Mesendoderm (in vitro differentiated cells): ENCODE data around the gene NFATC1.
A peak's percentile ranks its signal among the peaks of the same experiment; 100 is the strongest.

Experiments used
- DNase-seq: peaks from one replicate; pipeline ENCODE4 v3.0.0; 2013
- H2AK5ac ChIP-seq: 2 replicates; pipeline ENCODE4 v1.6.1; 2013; ENCODE audit warnings: low read length, inconsistent platforms
- H2BK120ac ChIP-seq: 2 replicates; pipeline ENCODE4 v1.6.1; 2013; ENCODE audit warnings: low read depth, mild to moderate bottlenecking, low read length, moderate library complexity, mixed read lengths
- H2BK15ac ChIP-seq: replicated peaks from 2 replicates; pipeline ENCODE4 v1.6.1; 2013; ENCODE audit warnings: low read depth, mild to moderate bottlenecking, moderate library complexity
- H2BK5ac ChIP-seq: 2 replicates; pipeline ENCODE4 v1.6.1; 2013; ENCODE audit warnings: low read length, inconsistent platforms
- H3K18ac ChIP-seq: 2 replicates; pipeline ENCODE4 v1.6.1; 2013; ENCODE audit warnings: mild to moderate bottlenecking, low read length, mixed read lengths
- H3K23ac ChIP-seq: one replicate; pipeline ENCODE4 v1.6.1; 2013; ENCODE audit warnings: low read length
- H3K27ac ChIP-seq: 2 replicates; pipeline ENCODE4 v1.5.1; 2013; ENCODE audit warnings: low read depth, mild to moderate bottlenecking, inconsistent platforms, low read length, moderate library complexity
- H3K27me3 ChIP-seq: 2 replicates; pipeline ENCODE4 v1.6.1; 2013; ENCODE audit warnings: low read length, control low read depth, mild to moderate bottlenecking, inconsistent platforms; ENCODE audit not compliant: insufficient read depth, poor library complexity
- H3K36me3 ChIP-seq: 2 replicates; pipeline ENCODE4 v1.6.1; 2013; ENCODE audit warnings: low read length, inconsistent platforms; ENCODE audit not compliant: control insufficient read depth, insufficient read depth
- H3K4ac ChIP-seq: one replicate; pipeline ENCODE4 v1.6.1; 2013; ENCODE audit warnings: low read depth, mild to moderate bottlenecking, low read length, moderate library complexity
- H3K4me1 ChIP-seq: 2 replicates; pipeline ENCODE4 v1.6.1; 2013; ENCODE audit warnings: low read depth, low read length, inconsistent platforms; ENCODE audit not compliant: control insufficient read depth
- H3K4me2 ChIP-seq: 2 replicates; pipeline ENCODE4 v1.6.1; 2013; ENCODE audit warnings: low read length
- H3K4me3 ChIP-seq: 2 replicates; pipeline ENCODE4 v1.5.1; 2013; ENCODE audit warnings: mild to moderate bottlenecking, low read length
- H3K56ac ChIP-seq: one replicate; pipeline ENCODE4 v1.6.1; 2013; ENCODE audit warnings: low read length
- H3K79me1 ChIP-seq: 2 replicates; pipeline ENCODE4 v1.6.1; 2013; ENCODE audit warnings: low read length, inconsistent platforms
- H3K79me2 ChIP-seq: 2 replicates; pipeline ENCODE4 v1.6.1; 2013; ENCODE audit warnings: mild to moderate bottlenecking, low read length; ENCODE audit not compliant: control insufficient read depth, insufficient read depth
- H3K9ac ChIP-seq: 2 replicates; pipeline ENCODE4 v1.6.1; 2013; ENCODE audit warnings: low read length, inconsistent platforms
- H4K5ac ChIP-seq: one replicate; pipeline ENCODE4 v1.6.1; 2013; ENCODE audit warnings: low read length
- H4K8ac ChIP-seq: one replicate; pipeline ENCODE4 v1.6.1; 2013; ENCODE audit warnings: low read depth, mild to moderate bottlenecking, control low read depth, low read length, moderate library complexity
- WGBS: extraction: QIAGEN DNeasy Blood & Tissue Kit; methylation state at CpG from one replicate; pipeline ENCODE4 v1.1.7; 2013; ENCODE audit warnings: low lambda C conversion rate, missing lambda C conversion rate; ENCODE audit not compliant: insufficient coverage; ENCODE audit errors: extremely low coverage; 5-methylcytosine and 5-hydroxymethylcytosine counted together

The NFATC1 gene

DNA sequence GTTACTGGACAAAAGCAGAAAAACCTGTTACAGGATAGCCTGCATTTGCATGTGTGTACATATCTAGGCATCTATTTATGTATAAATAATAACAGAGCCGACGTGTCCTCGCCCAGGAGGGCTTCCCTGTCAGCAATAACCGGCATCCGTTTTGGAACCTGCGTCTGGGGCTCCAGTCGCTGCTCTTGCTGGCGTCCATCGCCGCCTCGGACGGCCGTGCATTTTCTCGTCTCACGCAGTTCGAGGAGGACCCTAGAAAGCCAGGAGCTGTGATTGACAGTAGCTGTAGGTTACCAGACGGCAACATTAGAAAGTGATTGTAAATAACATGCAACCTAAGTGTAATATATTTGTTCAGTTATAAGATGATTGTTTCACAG, 132.6 kb downstream of the NFATC1 start:
- no peak overlapping the region for H3K18ac ChIP-seq
- H3K4me3 ChIP-seq, result no peak overlapping the region
- no peak overlapping the region for H3K27ac ChIP-seq
- no peak overlapping the region for H4K8ac ChIP-seq
- H3K4me1 ChIP-seq, result no peaks in the 10 kb centered on the region
- H2AK5ac ChIP-seq, result no peak overlapping the region
- H4K5ac ChIP-seq, result no peak overlapping the region
- H2BK5ac ChIP-seq, result no peak overlapping the region
- H3K9ac ChIP-seq, result no peak overlapping the region
- no peak for DNase-seq
- H3K23ac ChIP-seq, result no peak overlapping the region
- no peak overlapping the region for H3K56ac ChIP-seq
- H3K36me3 ChIP-seq, result no peaks in the 10 kb centered on the region
- H3K4me2 ChIP-seq, result no peak overlapping the region
- no peak overlapping the region for H3K4ac ChIP-seq
- WGBS, result no CpG with 5 or more reads among the region's 17 CpGs
- no peak overlapping the region for H2BK15ac ChIP-seq
- H3K79me2 ChIP-seq, result no peaks in the 10 kb centered on the region
- no peak overlapping the region for H2BK120ac ChIP-seq
- H3K27me3 ChIP-seq, result no peaks in the 10 kb centered on the region
- no peaks in the 10 kb centered on the region for H3K79me1 ChIP-seq

DNA sequence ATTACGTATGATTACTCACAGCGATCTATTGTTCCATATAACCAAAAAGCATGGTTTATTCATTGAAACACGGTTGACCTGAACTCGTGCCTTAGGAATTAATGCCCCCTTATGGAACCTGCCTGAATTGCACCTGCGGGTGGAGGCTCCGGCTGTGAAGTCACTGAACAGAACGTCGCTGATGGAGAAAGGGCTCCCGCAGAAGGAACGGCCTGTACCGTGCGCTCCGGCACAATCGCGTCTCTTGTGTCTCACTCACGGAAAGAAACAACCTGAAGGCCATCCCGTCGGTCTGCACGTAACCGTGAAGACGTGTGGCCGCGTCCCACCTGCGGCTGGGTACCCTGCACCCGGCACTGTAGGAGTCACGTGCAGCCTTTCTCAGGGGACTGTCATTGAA, 133.1 kb downstream of the NFATC1 start:
- no peak overlapping the region for H3K4me3 ChIP-seq
- H2BK15ac ChIP-seq, result no peak overlapping the region
- no peaks in the 10 kb centered on the region for H3K27me3 ChIP-seq
- H3K79me1 ChIP-seq, result no peaks in the 10 kb centered on the region
- H3K18ac ChIP-seq, result no peak overlapping the region
- no peak overlapping the region for H3K9ac ChIP-seq
- H3K23ac ChIP-seq, result no peak overlapping the region
- H4K5ac ChIP-seq, result no peak overlapping the region
- WGBS, result no CpG with 5 or more reads among the region's 26 CpGs
- H2BK120ac ChIP-seq, result no peak overlapping the region
- H2BK5ac ChIP-seq, result no peak overlapping the region
- H4K8ac ChIP-seq, result no peak overlapping the region
- no peak overlapping the region for H3K4ac ChIP-seq
- no peaks in the 10 kb centered on the region for H3K36me3 ChIP-seq
- H3K27ac ChIP-seq, result no peak overlapping the region
- no peaks in the 10 kb centered on the region for H3K4me1 ChIP-seq
- H3K79me2 ChIP-seq, result no peaks in the 10 kb centered on the region
- H3K56ac ChIP-seq, result peak overlapping the region; percentile 50
- DNase-seq, result peak; percentile 72
- H2AK5ac ChIP-seq, result no peak overlapping the region
- H3K4me2 ChIP-seq, result no peak overlapping the region

DNA sequence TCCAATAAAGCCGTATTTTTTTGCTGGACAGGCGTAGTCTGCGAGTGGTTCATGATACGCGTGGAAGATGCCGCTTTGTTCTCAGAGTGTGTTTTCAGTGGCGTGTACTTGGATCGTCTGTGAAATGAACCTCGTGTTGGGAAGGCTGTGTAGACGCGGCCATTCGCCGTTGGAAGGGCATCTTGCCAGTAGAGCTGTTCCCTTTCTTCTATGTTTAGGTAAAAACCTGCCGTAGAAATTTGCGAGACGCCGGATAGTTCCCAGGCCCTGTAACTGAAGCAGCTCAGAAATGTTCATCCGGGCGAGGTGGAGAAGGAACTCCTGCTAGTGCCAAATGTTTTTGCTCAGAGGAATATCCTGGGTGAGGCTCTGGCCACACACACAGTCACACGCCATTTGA, 133.6 kb downstream of the NFATC1 start:
- Histone ChIP-seq H3K79me2 (no peaks in the 10 kb centered on the region), H3K79me1 (no peaks in the 10 kb centered on the region), H3K9ac (no peak overlapping the region), H3K56ac (no peak overlapping the region), H3K27me3 (no peaks in the 10 kb centered on the region), H3K4me3 (no peak overlapping the region), H3K36me3 (no peaks in the 10 kb centered on the region), H4K8ac (no peak overlapping the region), H3K23ac (no peak overlapping the region), H2BK5ac (no peak overlapping the region), H3K18ac (no peak overlapping the region), H3K4me2 (no peak overlapping the region), H3K4me1 (no peaks in the 10 kb centered on the region), H3K4ac (no peak overlapping the region), H4K5ac (no peak overlapping the region), H2BK120ac (no peak overlapping the region), H3K27ac (no peak overlapping the region), H2BK15ac (no peak overlapping the region), H2AK5ac (no peak overlapping the region)
- DNase-seq, result no peak
- no CpG with 5 or more reads among the region's 20 CpGs for WGBS

DNA sequence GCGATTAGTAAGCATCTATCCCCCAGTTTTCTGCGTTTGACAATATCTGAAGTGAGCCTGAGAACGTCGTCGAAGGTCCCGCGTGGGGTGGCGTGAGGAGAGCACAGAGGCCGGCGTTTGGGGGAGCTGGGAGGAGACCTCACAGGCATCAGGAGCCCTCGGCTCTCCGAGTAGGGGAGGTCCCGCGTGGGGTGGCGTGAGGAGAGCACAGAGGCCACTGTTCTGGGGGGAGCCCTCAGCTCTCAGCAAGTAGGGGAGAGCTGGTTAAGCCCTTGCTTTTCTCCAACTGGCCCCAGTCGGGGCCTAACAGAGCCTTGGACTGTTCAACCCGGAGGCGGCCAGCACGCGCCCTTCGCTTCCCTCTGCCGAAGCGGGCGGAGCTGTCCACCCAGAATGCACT, 134.3 kb downstream of the NFATC1 start:
- Histone ChIP-seq H3K4me1 (no peaks in the 10 kb centered on the region), H3K79me2 (no peaks in the 10 kb centered on the region), H3K23ac (no peak overlapping the region), H4K5ac (no peak overlapping the region), H2AK5ac (no peak overlapping the region), H3K36me3 (no peaks in the 10 kb centered on the region), H3K4me2 (no peak overlapping the region), H2BK120ac (no peak overlapping the region), H3K4ac (no peak overlapping the region), H3K27me3 (no peaks in the 10 kb centered on the region), H4K8ac (no peak overlapping the region), H2BK15ac (no peak overlapping the region), H3K79me1 (no peaks in the 10 kb centered on the region), H3K18ac (no peak overlapping the region), H3K27ac (no peak overlapping the region), H3K56ac (no peak overlapping the region), H2BK5ac (no peak overlapping the region), H3K9ac (no peak overlapping the region), H3K4me3 (no peak overlapping the region)
- DNase-seq, result no peak
- WGBS, result no CpG with 5 or more reads among the region's 24 CpGs

DNA sequence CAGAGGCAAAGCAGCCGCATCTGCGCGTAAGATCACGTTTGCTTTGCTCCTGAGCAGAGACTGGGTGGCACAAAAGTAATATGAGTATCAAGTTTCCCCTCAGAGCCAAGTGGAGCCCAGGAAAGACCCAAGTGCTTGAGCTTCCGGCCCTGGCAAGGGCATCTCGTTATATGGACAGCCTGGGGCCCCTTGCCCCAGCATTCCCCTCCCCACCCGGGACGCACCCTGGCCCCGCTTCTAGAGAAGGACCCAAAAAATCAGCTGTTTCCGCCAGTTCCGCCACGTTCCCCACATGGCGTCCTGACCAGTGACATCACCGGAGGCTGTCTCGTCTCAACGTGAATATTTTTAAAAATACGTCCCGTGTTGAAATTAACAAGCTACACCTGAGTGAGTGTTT, 135.1 kb downstream of the NFATC1 start:
- Histone ChIP-seq H2BK15ac (no peak overlapping the region), H4K5ac (no peak overlapping the region), H3K18ac (no peak overlapping the region), H4K8ac (no peak overlapping the region), H3K27me3 (no peaks in the 10 kb centered on the region), H3K27ac (no peak overlapping the region), H3K79me1 (no peaks in the 10 kb centered on the region), H3K56ac (no peak overlapping the region), H3K23ac (no peak overlapping the region), H3K4ac (no peak overlapping the region), H2BK120ac (no peak overlapping the region), H3K4me2 (no peak overlapping the region), H3K36me3 (no peaks in the 10 kb centered on the region), H3K4me3 (no peak overlapping the region), H3K9ac (no peak overlapping the region), H3K4me1 (no peaks in the 10 kb centered on the region), H2AK5ac (no peak overlapping the region), H3K79me2 (no peaks in the 10 kb centered on the region), H2BK5ac (no peak overlapping the region)
- no CpG with 5 or more reads among the region's 18 CpGs for WGBS
- DNase-seq, result no peak

DNA sequence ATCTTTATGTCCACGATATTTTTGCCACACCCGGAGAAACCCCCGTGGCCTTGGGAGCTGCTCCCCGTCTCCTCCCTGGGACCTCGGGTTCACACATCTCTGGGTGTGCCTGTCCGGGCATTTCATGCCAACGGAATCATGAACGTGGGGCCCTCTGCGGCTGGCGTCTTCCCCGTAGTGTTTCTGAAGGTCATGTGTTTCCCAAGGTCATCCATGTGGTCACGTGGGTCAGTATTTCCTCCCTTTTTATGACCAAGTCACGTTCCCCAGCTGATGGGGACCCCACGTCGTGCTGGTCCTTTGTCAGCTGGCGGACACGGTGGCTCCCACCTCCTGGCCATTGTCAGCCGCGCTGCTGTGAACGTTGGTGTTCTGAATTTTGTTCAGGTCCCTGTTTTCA, 135.7 kb downstream of the NFATC1 start:
- Histone ChIP-seq H3K56ac (no peak overlapping the region), H3K27me3 (no peaks in the 10 kb centered on the region), H3K4ac (no peak overlapping the region), H4K5ac (no peak overlapping the region), H4K8ac (no peak overlapping the region), H3K79me2 (no peaks in the 10 kb centered on the region), H2BK120ac (no peak overlapping the region), H3K27ac (no peak overlapping the region), H3K4me1 (no peaks in the 10 kb centered on the region), H3K79me1 (no peaks in the 10 kb centered on the region), H3K18ac (no peak overlapping the region), H2BK5ac (no peak overlapping the region), H3K4me3 (no peak overlapping the region), H2AK5ac (no peak overlapping the region), H2BK15ac (no peak overlapping the region), H3K4me2 (no peak overlapping the region), H3K9ac (no peak overlapping the region), H3K36me3 (no peaks in the 10 kb centered on the region), H3K23ac (no peak overlapping the region)
- no peak for DNase-seq
- no CpG with 5 or more reads among the region's 20 CpGs for whole genome bisulfite sequencing
